Suprapubic skin (tissue), 3 donors: ENCODE results near the gene KISS1.

Source experiments
- POLR2A ChIP-seq, 2 donors: fragments of 450-650 bp; IDR thresholded peaks; one replicate each; pipeline ENCODE4 v1.6.1; 2017; ENCODE audit warnings: antibody characterized with exemption in 2 of 2, mild to moderate bottlenecking in 2 of 2, moderate library complexity in 2 of 2
- TF ChIP-seq, protein P1 (sequence below), 2 donors: fragments of 200-600 bp in 1 of 2; fragments of 450-650 bp in 1 of 2; sonication (generic) in 1 of 2; IDR thresholded peaks; one replicate each; pipeline ENCODE4 v1.5.1; 2016 to 2019; ENCODE audit warnings: antibody characterized with exemption in 2 of 2, mild to moderate bottlenecking in 1 of 2, moderate library complexity in 1 of 2

DNA sequence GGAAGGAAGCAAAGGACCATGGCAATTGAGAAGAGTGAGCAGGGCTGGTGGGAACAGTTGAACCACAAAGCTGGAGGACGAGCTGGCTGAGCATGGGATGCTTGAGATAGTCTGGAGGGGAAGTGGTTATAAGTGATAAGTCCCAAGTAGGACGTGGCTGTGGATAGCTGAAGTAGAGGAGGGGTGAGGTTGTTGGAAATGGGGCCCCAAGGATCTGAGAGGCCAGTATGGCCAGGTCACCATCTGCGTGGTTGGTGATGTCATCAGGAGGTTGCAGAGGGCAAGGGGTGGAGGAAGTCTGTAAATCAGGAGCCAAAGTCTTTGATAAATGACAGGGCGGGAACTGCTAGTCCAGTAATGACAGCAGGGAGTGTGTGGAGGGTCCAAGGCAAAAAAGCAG is 19.2 kb downstream of the KISS1 start:
- TF ChIP-seq, protein P1, sequence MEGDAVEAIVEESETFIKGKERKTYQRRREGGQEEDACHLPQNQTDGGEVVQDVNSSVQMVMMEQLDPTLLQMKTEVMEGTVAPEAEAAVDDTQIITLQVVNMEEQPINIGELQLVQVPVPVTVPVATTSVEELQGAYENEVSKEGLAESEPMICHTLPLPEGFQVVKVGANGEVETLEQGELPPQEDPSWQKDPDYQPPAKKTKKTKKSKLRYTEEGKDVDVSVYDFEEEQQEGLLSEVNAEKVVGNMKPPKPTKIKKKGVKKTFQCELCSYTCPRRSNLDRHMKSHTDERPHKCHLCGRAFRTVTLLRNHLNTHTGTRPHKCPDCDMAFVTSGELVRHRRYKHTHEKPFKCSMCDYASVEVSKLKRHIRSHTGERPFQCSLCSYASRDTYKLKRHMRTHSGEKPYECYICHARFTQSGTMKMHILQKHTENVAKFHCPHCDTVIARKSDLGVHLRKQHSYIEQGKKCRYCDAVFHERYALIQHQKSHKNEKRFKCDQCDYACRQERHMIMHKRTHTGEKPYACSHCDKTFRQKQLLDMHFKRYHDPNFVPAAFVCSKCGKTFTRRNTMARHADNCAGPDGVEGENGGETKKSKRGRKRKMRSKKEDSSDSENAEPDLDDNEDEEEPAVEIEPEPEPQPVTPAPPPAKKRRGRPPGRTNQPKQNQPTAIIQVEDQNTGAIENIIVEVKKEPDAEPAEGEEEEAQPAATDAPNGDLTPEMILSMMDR (IDR thresholded peaks at IDR 0.05) = no peak
- TF ChIP-seq POLR2A (IDR thresholded peaks at IDR 0.05) = no peak
